ENCODE data around the gene MGAT5.

Gene MGAT5

DNA sequence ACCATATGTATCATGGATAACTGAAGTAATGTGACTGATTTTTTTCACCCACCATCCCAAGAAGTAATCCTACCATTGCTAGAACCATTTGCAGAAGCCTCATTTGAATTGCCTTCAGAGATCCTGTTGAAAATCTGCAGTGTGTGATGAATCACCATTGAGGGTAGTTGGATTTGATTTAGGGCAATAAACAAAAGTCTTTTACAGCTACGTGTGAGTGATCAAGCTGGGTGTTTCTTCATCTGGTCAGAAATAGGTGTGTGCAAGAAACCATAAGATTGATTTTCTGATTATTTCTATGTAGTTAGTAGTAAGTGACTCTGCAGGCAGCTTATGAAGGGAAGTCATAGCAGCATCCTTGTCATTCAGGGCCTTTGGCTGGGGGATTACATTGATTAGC lies 159.6 kb downstream of the MGAT5 start:
- DNase-seq (ENCODE audit: low read depth in 2 of 3, low spot score in 1 of 3) = no peak

DNA sequence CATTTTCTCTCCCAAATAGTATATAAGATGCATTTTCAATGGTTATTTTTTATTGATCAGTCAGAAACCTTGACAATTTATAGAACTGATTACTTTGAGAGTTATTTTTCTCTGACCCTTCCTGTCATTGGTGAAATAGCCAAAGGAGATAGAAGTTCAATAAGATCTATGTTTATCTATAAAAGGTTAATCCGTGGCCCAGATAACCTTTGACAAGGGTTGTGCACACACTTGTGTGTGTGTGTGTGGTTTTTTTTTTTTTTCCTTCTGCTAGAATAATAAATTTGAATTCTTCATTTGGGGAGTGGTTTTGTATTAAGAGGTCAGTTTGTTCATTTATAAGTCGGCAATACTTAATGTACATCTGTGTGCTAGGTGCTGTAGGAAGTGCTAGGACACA lies 160.0 kb downstream of the MGAT5 start:
- DNase-seq (ENCODE audit: low read depth in 2 of 3, low spot score in 1 of 3) = no peak

DNA sequence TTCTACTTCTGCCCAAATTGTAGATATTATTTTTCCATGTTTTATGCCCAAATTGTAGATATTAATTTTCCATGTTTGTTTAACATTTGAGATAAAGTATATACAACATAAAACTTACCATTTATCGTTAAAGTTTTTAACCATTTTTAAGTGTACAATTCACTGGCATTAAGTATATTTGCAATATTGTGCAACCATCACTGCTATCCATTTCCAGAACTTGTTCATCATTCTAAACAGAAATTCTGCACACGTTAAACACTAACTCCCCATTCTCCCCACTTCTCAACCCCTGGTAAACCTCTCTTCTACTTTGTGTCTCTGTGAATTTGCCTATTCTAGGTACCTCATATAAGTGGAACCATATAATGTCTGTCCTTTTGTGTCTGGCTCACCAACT lies 162.1 kb downstream of the MGAT5 start:
- no peak for DNase-seq (ENCODE audit: low read depth in 2 of 3, low spot score in 1 of 3)

DNA sequence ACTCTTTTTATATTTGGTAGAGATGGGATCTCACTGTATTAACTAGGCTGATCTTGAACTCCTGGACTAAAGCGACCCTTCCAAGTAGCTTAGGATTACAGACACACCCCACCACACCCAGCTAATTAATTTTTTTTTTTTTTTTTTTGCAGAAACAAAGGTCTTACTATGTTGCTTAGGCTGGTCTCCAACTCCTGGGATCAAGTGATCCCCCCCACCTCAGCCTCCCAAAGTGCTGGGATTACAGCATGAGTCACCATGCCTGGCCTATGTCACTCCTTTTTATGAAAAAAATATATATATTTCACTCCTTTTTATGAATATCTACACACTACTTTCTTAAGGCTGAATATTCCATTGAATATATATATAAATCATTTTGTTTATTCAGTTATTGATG lies 162.8 kb downstream of the MGAT5 start:
- no peak for DNase-seq (ENCODE audit: low read depth in 2 of 3, low spot score in 1 of 3)

- DNase-seq (ENCODE audit: low read depth in 2 of 3, low spot score in 1 of 3) = no peak
These were observed 164.2 kb downstream of the MGAT5 start for GRCh38 chr2:134417968-134418582.

DNA sequence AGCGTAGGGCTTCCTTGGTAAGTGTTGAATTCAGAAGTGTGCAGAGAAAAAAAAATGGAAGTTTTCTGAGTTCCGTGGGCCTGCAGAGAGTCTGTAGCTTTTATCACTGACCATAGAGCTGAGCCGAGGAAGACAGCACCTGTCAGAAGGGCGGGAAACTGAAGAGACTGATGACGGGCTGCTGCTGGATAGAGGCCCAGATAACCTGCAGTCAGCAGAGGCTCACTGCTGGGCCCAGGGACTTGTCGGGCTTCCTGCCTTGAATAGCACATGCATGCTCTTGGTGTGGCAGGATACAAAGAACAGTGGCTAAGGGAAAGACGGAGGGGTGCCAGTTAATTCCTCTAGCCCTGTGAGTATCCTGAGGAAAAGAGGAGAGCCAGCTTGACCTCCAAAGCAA lies 166.4 kb downstream of the MGAT5 start:
- DNase-seq (ENCODE audit: low read depth in 2 of 3, low spot score in 1 of 3) = no peak

DNA sequence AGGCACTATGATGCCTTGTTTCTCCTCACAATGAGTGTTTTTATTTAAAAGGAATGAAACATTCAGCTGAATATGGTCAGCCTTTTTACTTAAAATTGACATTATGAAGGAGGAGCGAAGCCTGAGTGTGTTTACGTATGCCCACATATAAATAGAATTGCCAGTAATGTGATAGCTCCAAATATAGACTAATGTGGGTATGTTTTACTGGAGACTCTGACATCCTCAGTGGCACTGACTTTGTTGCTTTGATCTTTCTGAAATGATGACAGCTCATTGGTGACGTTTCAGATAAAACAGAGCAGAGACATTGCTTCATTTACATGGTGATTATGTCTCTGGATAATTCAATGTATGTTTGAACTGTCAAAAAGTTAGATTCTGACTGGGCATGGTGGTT lies 167.0 kb downstream of the MGAT5 start:
- DNase-seq (ENCODE audit: low read depth in 2 of 3, low spot score in 1 of 3) = no peak

DNA sequence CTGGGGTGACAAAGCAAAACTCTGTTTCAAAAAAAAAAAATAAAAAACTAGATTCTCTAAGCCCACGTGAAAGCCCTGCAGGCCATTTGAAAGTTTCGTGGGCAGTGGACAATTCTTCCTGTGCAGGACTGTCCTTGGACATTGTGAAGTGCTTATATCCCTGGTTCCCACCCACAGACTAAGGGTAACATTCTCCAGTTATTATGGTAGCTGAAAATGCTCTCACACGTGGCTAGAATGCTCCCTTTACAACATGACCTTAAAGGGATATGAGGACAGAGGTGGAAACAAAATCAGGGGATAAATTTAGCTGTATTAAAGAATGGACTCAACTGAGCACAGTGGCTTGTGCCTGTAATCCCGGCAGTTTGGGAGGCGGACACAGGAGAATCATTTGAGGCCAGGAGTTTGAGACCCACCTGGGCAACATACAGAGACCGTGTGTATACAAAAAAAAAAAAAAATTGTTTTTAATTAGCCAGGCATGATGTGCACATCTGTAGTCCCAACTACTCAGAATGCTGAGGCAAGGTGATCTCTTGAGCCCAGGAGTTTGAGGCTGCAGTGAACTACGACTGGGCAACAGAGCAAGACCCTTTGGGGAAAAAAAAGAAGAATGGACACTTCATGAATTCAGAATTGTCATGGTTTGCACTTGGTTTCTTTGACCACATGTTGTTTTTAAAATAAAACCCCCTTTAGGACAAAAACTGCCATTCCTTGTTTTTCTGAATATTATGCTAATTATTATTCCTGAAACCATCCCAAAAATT lies 167.9 kb downstream of the MGAT5 start:
- DNase-seq (ENCODE audit: low read depth in 2 of 3, low spot score in 1 of 3) = no peak

DNA sequence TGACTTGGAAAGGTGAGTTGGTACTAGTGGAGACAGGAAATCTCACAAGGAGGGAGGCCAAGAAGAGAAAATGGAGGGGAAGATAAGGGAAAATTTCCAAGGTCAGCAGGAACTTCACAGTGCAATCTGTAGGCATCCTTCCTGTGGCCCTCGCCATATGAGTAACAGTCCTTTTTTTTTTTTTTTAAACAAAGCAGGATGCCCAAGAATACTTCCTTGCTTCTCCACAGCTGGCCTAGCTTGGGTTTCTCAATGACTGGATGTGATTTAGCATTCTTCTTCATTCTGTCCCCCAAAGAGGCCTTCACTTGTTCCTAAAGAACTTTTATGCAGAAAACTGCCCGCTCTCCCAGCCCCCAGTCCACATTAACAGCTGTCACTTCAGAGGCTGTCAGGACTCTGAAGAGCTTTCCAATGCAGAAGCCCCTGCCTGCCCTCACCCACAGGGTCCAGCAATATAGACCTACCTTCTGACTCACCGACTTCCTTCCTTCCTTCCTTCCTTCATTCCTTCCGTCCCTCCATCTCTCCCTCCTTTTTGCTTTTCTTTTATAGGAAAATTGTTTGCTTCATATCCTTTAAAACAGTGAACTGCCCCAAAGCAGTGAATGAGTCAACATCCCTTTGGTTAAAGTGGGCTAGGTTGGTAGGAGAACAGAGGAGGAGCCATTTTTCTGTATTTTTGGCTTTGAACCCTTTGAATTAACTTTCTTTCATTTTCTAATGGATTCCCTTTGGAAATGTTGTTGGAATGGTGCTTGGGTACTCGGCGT lies 172.0 kb downstream of the MGAT5 start:
- no peak for DNase-seq (ENCODE audit: low read depth in 2 of 3, low spot score in 1 of 3)

GRCh38 chr2:134426721-134427120 lies 172.8 kb downstream of the MGAT5 start:
- DNase-seq (ENCODE audit: low read depth in 2 of 3, low spot score in 1 of 3) = no peak

DNA sequence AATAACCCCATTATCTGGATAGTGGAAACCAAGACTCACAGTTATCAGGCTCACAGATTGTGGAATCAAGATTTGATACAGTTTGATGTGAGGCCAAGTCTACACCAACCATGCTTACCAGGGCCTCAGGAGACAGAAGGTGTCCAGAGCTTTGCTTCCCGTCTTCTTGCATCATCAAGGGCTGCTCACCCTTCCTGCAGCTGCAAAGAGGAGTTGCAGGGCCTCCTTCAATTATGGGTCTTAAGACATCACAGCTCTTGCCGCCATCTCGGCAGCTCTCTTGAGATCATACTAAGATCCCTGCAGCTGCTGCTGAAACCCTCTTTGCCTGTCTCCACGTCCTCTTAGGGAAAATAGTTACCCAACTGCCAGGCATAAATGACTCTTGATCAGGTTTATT lies 176.0 kb downstream of the MGAT5 start:
- no peak for DNase-seq (ENCODE audit: low read depth in 2 of 3, low spot score in 1 of 3)

DNA sequence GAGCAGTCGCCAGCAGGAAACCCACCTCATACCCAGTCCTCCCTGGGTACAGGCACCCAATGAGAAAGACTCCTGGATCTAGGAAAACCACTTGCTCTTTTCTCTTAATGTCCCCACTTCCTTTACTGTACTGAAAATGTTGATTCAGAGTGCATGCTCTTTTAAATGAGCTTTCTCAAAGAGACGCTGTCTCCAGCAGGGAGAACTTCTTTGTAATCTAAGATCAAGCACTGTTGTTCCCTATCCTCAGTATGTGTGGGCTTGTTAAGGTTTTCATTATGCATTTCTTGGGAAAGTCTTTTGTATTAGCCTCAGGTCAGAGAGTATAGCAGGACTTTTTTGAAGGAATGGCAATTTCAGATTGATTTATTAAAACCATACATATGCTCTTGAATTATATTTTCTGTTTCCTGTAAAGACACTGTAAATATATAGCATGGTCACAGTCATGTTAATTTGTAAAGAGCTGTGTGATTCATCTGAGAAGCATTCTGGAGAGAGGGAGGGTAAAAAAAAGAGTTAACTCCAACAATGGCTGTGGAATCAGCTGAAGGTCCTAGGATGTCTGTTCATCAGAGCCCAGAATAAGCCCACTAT lies 178.1 kb downstream of the MGAT5 start:
- no peak for DNase-seq (ENCODE audit: low read depth in 2 of 3, low spot score in 1 of 3)

DNA sequence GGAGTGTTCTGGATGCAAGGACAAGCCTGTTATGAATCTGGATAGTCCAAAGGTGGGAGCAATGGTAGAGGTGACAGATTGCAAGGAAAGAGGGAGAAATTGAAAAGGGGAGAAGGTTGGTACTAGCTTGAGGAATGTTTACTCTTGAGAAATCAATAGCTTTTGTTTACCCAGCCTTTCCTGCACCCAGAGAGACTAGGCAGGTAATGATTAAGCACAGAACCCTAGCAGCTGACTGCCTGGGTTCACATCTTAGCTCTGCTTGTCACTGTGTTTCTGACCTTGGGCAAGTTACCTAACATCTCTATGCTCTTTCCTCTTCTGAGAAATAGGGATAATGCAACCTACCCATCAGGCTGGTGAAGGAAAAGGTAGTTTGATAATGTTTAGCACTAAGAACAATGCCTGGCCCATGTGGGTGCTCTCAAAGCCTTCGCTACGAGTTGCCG lies 178.6 kb downstream of the MGAT5 start:
- no peak for DNase-seq (ENCODE audit: low read depth in 2 of 3, low spot score in 1 of 3)

GRCh38 chr2:134433469-134433868 lies 179.6 kb downstream of the MGAT5 start:
- DNase-seq (ENCODE audit: low read depth in 2 of 3, low spot score in 1 of 3) = no peak

- DNase-seq (ENCODE audit: low read depth in 2 of 3, low spot score in 1 of 3) = no peak
These were observed 180.1 kb downstream of the MGAT5 start for GRCh38 chr2:134433979-134434378.

GRCh38 chr2:134435505-134435904 lies 181.6 kb downstream of the MGAT5 start:
- DNase-seq (ENCODE audit: low read depth in 2 of 3, low spot score in 1 of 3) = no peak

- DNase-seq (ENCODE audit: low read depth in 2 of 3, low spot score in 1 of 3) = no peak
These were observed 182.1 kb downstream of the MGAT5 start for GRCh38 chr2:134435936-134436335.

- no peak for DNase-seq (ENCODE audit: low read depth in 2 of 3, low spot score in 1 of 3)
These were observed 182.8 kb downstream of the MGAT5 start for GRCh38 chr2:134436706-134437105.

GRCh38 chr2:134438371-134438770 lies 184.5 kb downstream of the MGAT5 start:
- no peak for DNase-seq (ENCODE audit: low read depth in 2 of 3, low spot score in 1 of 3)

- no peak for DNase-seq (ENCODE audit: low read depth in 2 of 3, low spot score in 1 of 3)
These were observed 186.6 kb downstream of the MGAT5 start for GRCh38 chr2:134440336-134440909.

DNA sequence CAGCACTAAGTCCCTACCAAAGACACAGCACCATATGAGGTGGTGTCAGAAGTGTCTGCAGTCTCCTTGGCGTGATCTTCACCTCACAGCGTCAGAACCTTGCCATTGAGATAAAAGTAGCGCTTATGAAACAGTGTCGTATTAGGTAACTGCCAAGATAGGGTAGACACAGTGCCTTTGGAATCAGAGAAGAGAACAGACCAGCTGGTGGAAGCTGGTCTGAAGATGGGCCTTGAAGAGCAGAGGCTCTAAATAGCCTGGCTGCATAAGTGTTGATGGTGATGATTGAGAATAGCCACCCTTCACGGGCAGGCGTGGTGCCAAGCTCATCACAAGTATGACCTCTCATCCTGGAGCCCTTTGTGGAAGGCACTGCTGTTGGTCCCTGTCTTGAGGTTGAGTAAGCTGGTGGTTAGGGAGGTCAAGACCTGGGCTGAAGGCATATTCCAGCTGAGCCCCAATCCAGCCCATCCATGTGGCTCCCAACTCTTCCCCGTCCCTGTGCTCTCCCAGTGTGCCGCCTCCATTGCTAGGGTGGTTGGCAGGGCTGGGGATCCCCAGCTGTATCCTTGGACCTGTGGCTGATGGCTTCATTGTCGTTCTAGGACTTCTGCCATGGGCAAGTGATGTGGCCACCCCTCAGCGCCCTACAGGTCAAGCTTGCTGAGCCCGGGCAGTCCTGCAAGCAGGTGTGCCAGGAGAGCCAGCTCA lies 187.4 kb downstream of the MGAT5 start:
- no peak for DNase-seq (ENCODE audit: low read depth in 2 of 3, low spot score in 1 of 3)
